Endothelial cell of hepatic sinusoid (primary cell): ENCODE results near the gene PAX7.
"Not testable (repeated sequence)": the region's sequence is repeated elsewhere in the genome, so short reads cannot be mapped to it uniquely, and the experiment has no call there.

Source experiments
- in situ Hi-C: cut with HindIII; loops from 2 replicates; pipeline ENCODE4 v1.10.0; 2017; ENCODE audit warnings: low sequenced_read_pairs

Gene PAX7

GRCh38 chr1:18657506-18658201 is 27.0 kb downstream of the PAX7 start:
- in situ Hi-C loops, result no loop called here

- in situ Hi-C loops, result no loop called here
Observed at GRCh38 chr1:18658831-18659230, 28.2 kb downstream of the PAX7 start.

DNA sequence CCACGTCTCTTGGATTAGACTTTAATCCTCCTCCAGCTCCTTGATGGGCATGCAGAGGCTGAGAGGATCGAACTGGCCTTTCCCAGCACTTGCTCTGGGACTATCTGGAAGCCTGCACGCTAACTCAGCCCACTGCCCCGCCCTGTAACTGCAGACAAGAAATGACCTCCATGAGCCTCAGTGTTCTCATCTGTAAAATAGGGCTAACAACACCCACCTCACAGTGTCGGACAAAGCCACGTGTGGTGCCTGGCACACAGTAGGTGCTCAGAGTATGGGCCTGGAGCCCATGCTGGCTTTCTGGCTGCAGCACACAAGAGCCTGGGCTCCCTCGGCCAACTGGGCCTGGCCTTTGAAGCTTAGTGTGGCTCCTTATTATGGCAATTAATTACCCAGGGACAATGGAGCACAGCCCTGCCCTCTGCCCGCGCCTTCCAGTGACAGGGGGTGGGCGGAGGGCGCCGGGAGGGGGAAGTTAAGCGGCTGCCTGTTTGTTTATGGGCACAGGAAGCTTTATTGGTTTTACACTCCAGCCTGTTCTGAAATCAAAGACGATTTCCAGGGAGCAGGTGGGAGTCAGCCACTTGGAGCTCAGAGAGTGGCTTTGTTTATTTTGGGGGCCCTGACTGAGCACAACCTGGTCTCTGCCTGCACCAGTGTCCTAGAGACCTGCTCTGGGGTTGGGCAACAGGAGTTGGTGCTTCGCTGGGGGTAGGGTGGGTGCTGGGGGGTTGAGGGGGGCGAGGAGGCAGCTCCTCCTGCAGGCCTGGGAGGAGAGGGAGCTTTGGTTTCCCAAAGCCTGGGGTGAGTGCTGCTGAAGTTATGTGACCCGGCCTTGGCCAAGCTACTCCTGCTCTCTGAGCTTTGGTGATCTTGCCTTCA is 31.0 kb downstream of the PAX7 start:
- in situ Hi-C loops, result no loop called here

DNA sequence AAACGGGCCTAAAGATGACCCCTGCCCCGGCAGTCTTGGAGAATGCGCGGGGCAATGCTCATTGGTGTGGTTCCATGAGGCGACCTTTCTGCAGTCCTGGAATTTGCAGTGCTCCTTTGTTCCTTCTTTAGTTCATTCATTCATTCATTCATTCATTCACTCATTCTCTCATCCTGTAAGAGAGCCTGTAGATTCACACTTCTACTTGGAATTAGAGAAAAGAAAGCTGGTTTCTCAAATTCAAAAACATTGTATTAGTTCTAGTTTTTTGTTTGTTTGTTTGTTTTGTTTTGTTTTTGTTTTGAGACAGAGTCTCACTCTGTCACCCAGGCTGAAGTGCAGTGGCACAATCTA is 31.6 kb downstream of the PAX7 start:
- in situ Hi-C loops, result no loop called here

- in situ Hi-C loops, result loop anchor here (5.0 kb wide), 1 partner anchor 56 kb away; no protein-coding TSS in a partner anchor
Observed at GRCh38 chr1:18666317-18666920, 35.8 kb downstream of the PAX7 start.

DNA sequence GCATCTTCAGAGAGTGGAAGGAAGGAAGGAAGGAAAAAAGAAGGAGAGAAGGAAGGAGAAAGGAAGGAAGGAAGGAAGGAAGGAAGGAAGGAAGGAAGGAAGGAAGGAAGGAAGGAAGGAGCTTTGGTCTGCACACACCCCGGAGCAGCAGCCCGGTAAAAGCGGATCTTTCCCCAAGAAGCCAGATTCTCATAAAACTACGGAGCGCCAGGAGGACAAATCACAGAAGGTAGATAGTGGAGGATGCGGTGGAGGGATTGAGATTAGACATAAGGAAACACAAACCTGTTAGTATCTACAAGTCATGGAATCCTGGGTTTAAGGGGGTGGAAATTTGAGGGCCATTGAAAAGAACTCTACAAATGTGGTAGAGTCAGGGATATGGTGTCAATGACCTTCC is 36.7 kb downstream of the PAX7 start:
- in situ Hi-C loops, result loop anchor here (5.0 kb wide), 1 partner anchor 55 kb away; no protein-coding TSS in a partner anchor

DNA sequence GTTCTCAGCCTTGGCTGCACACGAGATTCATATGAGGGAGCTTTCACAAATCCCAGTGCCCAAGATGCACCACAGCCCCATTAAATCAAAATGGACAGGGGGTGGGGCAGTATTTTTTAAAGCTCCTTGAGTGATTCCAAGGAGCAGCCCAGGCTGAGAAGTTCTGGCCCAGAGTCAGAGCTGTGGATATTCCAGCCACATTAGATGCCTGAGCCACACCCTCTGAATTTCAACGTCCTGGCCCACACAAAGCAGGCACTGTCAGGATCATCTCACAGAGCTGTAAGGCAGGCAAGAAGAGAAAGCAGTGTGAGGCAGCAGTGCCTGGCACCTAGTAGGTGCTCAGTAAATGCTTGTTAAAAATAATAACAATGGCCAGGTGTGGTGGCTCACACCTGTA is 37.4 kb downstream of the PAX7 start:
- in situ Hi-C loops, result loop anchor here (5.0 kb wide), 1 partner anchor 54 kb away; no protein-coding TSS in a partner anchor

GRCh38 chr1:18668750-18669404 is 38.2 kb downstream of the PAX7 start:
- in situ Hi-C loops, result loop anchor here (5.0 kb wide), 1 partner anchor 53 kb away; no protein-coding TSS in a partner anchor

DNA sequence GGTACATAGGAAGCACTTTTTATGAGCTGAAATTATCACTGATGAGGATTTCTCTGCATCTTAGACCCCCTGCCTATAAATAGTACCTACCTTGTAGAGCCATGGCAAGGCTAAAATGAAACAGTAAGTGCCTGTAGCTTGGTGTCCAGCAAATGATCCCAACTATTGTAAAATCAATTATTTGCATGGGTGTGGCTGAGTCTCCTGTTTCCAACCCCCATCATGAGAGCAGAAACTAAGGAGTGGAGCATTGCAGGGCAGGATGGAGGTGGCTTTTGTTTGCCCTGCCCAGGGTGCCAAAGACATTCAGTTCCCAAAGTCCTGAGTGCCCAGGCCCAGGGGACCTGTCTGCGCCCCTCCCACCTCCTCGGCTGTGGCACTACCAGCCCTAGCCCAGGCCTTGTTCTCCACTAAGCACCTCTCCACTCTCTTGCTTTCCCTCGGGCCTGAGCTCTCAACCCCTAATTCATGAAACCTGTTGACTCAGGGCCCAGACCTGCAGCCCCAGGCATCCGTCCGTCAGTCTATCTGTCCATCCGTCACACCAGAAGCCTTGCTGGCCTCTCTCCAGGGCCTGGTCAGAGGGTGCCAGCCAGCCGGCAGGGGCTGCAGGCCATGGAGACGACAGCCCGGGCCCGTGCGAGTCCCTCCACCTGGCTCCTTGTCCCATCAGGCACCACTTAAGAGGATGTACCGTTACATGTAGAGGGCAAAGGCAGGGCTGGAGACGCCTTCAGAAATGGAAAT is 39.6 kb downstream of the PAX7 start:
- in situ Hi-C loops, result no loop called here

GRCh38 chr1:18670868-18671225 is 40.2 kb downstream of the PAX7 start:
- in situ Hi-C loops, result no loop called here

DNA sequence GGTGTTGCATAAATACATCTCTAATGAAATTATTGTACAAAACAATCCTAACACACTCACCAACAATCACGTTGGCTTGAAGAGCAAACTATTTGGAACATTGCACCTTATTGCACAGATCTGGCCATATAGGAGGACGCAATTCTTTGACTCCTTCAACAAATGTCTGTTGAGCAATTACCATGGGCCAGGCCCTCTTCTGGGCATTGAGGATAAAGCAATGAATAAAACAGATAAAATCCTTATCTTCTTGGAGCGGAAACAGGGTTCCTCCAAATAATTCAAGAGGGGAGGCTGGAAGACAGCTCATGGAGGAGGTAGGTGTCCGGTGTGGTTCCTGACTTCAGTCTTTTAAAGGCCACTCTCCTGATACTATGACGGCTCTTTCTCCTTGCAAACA is 43.3 kb downstream of the PAX7 start:
- in situ Hi-C loops, result no loop called here

- in situ Hi-C loops, result no loop called here
Observed at GRCh38 chr1:18676332-18676781, 45.7 kb downstream of the PAX7 start.

DNA sequence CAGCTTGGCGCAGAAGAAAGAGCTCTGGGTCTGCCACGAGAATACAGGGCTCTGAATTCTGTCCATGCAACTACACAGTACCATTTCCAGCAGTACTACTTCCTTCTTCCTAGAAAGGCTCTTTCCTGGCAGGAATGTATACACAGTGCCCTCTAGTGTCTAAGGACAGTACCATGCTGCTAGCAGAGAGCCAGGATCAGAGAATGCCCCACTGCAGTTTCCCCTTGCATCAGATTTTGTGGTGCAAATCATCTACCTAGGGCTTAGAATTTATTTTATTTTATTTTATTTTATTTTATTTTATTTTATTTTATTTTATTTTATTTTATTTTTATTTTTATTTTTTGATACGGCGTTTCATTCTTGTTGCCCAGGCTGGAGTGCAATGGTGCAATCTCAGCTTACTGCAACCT is 50.8 kb downstream of the PAX7 start:
- in situ Hi-C loops, result no loop called here

DNA sequence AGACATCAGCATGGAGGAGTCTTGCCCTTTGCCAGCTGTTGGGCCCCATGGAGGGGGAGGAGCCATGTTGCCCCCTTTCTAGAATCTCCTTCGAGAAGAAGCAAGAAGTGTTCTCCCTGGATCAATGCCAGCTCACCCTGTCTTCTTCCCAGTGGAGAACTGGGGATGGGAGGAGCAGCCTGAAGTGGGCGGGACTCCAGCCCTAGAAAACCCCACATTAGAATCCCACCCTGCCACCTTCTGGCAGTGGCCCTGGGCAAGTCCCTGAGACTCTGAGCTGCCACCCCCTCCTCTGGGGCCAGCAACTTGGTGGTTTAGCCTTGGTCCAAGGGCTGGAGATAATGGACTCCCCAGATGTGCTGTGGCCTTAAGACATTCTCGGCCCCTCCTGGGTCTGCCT is 51.7 kb downstream of the PAX7 start:
- in situ Hi-C loops, result no loop called here

- in situ Hi-C loops, result no loop called here
Observed at GRCh38 chr1:18684303-18684702, 53.7 kb downstream of the PAX7 start.

GRCh38 chr1:18686540-18686939 is 55.9 kb downstream of the PAX7 start:
- in situ Hi-C loops, result no loop called here

GRCh38 chr1:18687273-18687672 is 56.6 kb downstream of the PAX7 start:
- in situ Hi-C loops, result no loop called here

DNA sequence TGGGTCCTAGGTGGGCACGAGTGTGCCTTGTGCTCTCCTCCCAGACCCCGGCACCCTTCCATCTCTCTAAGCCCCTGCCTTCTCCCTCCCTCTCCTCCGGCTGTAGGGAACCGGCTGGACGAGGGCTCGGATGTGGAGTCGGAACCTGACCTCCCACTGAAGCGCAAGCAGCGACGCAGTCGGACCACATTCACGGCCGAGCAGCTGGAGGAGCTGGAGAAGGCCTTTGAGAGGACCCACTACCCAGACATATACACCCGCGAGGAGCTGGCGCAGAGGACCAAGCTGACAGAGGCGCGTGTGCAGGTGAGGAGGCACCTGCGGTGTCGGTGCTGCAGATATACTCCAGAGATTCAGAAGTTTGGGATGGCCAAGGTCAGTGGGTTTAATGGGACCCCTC is 61.0 kb downstream of the PAX7 start:
- in situ Hi-C loops, result no loop called here

- in situ Hi-C loops, result no loop called here
Observed at GRCh38 chr1:18693256-18694098, 62.8 kb downstream of the PAX7 start.

- in situ Hi-C loops, result not testable (repeated sequence)
Observed at GRCh38 chr1:18694289-18694688, 63.6 kb downstream of the PAX7 start.
